H9 (cell line): ENCODE results near the gene CHGA. TPM values are rescaled to one million over a fixed set of nuclear protein-coding genes. Genes with fewer than 3 reads are reported as not detected.

Experiments
- DNase-seq: peaks from one replicate; pipeline ENCODE4 v3.0.0-alpha.2; 2017
- H2AFZ ChIP-seq: one replicate; pipeline ENCODE4 v1.6.1; 2013; ENCODE audit warnings: mild to moderate bottlenecking, low read length, control low read depth, moderate library complexity
- H2AK5ac ChIP-seq: 2 replicates; pipeline ENCODE4 v1.6.1; 2013; ENCODE audit warnings: low read length, control low read depth, mixed read lengths; ENCODE audit not compliant: insufficient read length
- H2BK120ac ChIP-seq: one replicate; pipeline ENCODE4 v1.6.1; 2013; ENCODE audit warnings: low read depth, mild to moderate bottlenecking, low read length, control low read depth, inconsistent platforms; ENCODE audit not compliant: poor library complexity, severe bottlenecking
- H2BK12ac ChIP-seq: 2 replicates; pipeline ENCODE4 v1.6.1; 2013; ENCODE audit warnings: low read length, control low read depth, mixed read lengths, low read depth; ENCODE audit not compliant: insufficient read length
- H2BK15ac ChIP-seq: 2 replicates; pipeline ENCODE4 v1.6.1; 2013; ENCODE audit warnings: low read depth, low read length, control low read depth
- H2BK20ac ChIP-seq: one replicate; pipeline ENCODE4 v1.6.1; 2013; ENCODE audit warnings: low read depth, mild to moderate bottlenecking, low read length, control low read depth, inconsistent platforms; ENCODE audit not compliant: poor library complexity, severe bottlenecking
- H2BK5ac ChIP-seq: 2 replicates; pipeline ENCODE4 v1.6.1; 2013; ENCODE audit warnings: low read length, control low read depth, mixed read lengths; ENCODE audit not compliant: insufficient read length
- H3K14ac ChIP-seq: 2 replicates; pipeline ENCODE4 v1.6.1; 2013; ENCODE audit warnings: low read length, control low read depth; ENCODE audit not compliant: insufficient read depth
- H3K18ac ChIP-seq: 2 replicates; pipeline ENCODE4 v1.6.1; 2013; ENCODE audit warnings: low read depth, mild to moderate bottlenecking, mixed read lengths, low read length, control low read depth; ENCODE audit not compliant: insufficient read length
- H3K23ac ChIP-seq: 2 replicates; pipeline ENCODE4 v1.6.1; 2013; ENCODE audit warnings: low read length, control low read depth, mixed read lengths, low read depth; ENCODE audit not compliant: insufficient read length
- H3K23me2 ChIP-seq: 2 replicates; pipeline ENCODE4 v1.6.1; 2013; ENCODE audit warnings: low read depth, mild to moderate bottlenecking, mixed read lengths, low read length, control low read depth; ENCODE audit not compliant: insufficient read length, poor library complexity, severe bottlenecking
- H3K27ac ChIP-seq: 2 replicates; pipeline ENCODE4 v1.5.1; 2013; ENCODE audit warnings: low read length, control low read depth, mixed read lengths, low read depth; ENCODE audit not compliant: insufficient read length
- H3K27me3 ChIP-seq: 2 replicates; pipeline ENCODE4 v1.6.1; 2013; ENCODE audit warnings: low read length, control low read depth, inconsistent platforms; ENCODE audit not compliant: insufficient read depth
- H3K4ac ChIP-seq: 2 replicates; pipeline ENCODE4 v1.6.1; 2013; ENCODE audit warnings: low read depth, mild to moderate bottlenecking, control low read depth, inconsistent platforms, low read length, moderate library complexity
- H3K4me1 ChIP-seq: 2 replicates; pipeline ENCODE4 v1.6.1; 2013; ENCODE audit warnings: low read length, control low read depth, inconsistent platforms; ENCODE audit not compliant: insufficient read depth
- H3K4me2 ChIP-seq: 2 replicates; pipeline ENCODE4 v1.6.1; 2013; ENCODE audit warnings: low read length, control low read depth, mixed read lengths; ENCODE audit not compliant: insufficient read length, insufficient read depth
- H3K56ac ChIP-seq: 2 replicates; pipeline ENCODE4 v1.6.1; 2013; ENCODE audit warnings: low read depth, mild to moderate bottlenecking, mixed read lengths, low read length, control low read depth; ENCODE audit not compliant: insufficient read length
- H3K79me1 ChIP-seq: 2 replicates; pipeline ENCODE4 v1.6.1; 2013; ENCODE audit warnings: low read depth, mild to moderate bottlenecking, moderate library complexity, low read length, control low read depth, inconsistent platforms; ENCODE audit not compliant: insufficient read depth, poor library complexity, severe bottlenecking
- H3K79me2 ChIP-seq: 2 replicates; pipeline ENCODE4 v1.6.1; 2013; ENCODE audit warnings: low read length, control low read depth, inconsistent platforms; ENCODE audit not compliant: insufficient read depth
- H3K9ac ChIP-seq: 2 replicates; pipeline ENCODE4 v1.6.1; 2013; ENCODE audit warnings: low read length, control low read depth, mixed read lengths; ENCODE audit not compliant: insufficient read length; ENCODE audit errors: extremely low read depth
- H3K9me3 ChIP-seq: one replicate; pipeline ENCODE4 v1.6.1; 2013; ENCODE audit warnings: low read depth, low read length, inconsistent platforms; ENCODE audit not compliant: control insufficient read depth
- H3T11ph ChIP-seq: one replicate; pipeline ENCODE4 v1.6.1; 2013; ENCODE audit warnings: mild to moderate bottlenecking, low read length, control low read depth, inconsistent platforms
- H4K20me1 ChIP-seq: one replicate; pipeline ENCODE4 v1.6.1; 2013; ENCODE audit not compliant: control insufficient read depth, insufficient read length, insufficient read depth
- H4K5ac ChIP-seq: 2 replicates; pipeline ENCODE4 v1.6.1; 2013; ENCODE audit warnings: low read depth, mild to moderate bottlenecking, mixed read lengths, low read length, control low read depth; ENCODE audit not compliant: insufficient read length
- H4K8ac ChIP-seq: replicated peaks from 2 replicates; pipeline ENCODE4 v1.6.1; 2013; ENCODE audit warnings: low read length, control low read depth, mixed read lengths, low read depth; ENCODE audit not compliant: insufficient read length
- H4K91ac ChIP-seq: 2 replicates; pipeline ENCODE4 v1.6.1; 2013; ENCODE audit warnings: low read depth, mild to moderate bottlenecking, moderate library complexity, mixed read lengths, low read length, control low read depth; ENCODE audit not compliant: insufficient read length
- H3K27ac Mint-ChIP-seq, 3 experiments: 2 replicates in 2 of 3; 3 replicates in 1 of 3; pipeline ENCODE4 v1.8.0; 2020 to 2021; ENCODE audit warnings: mixed read lengths in 3 of 3, mild to moderate bottlenecking in 1 of 3, moderate library complexity in 1 of 3
- H3K27me3 Mint-ChIP-seq: 2 replicates; pipeline ENCODE4 v1.8.0; 2021; ENCODE audit warnings: low read depth, mild to moderate bottlenecking, moderate library complexity, mixed read lengths
- H3K36me3 Mint-ChIP-seq, 3 experiments: 2 replicates in 2 of 3; 3 replicates in 1 of 3; pipeline ENCODE4 v1.8.0; 2020 to 2021; ENCODE audit warnings: low read depth in 3 of 3, mixed read lengths in 3 of 3; ENCODE audit not compliant: insufficient read depth in 1 of 3
- H3K4me1 Mint-ChIP-seq, 2 experiments: 2 replicates each; pipeline ENCODE4 v1.8.0; 2020; ENCODE audit warnings: mixed read lengths in 2 of 2
- H3K4me3 Mint-ChIP-seq, 2 experiments: 2 replicates in 1 of 2; 3 replicates in 1 of 2; pipeline ENCODE4 v1.8.0; 2020 to 2021; ENCODE audit warnings: mild to moderate bottlenecking in 2 of 2, mixed read lengths in 2 of 2, moderate library complexity in 1 of 2
- H3K9me3 Mint-ChIP-seq, 2 experiments: 2 replicates in 1 of 2; 3 replicates in 1 of 2; pipeline ENCODE4 v1.8.0; 2020; ENCODE audit warnings: mild to moderate bottlenecking in 2 of 2, mixed read lengths in 2 of 2, moderate library complexity in 1 of 2
- CTCF ChIP-seq: fragments of 200-600 bp; sonication (generic); conservative IDR thresholded peaks from 3 replicates; pipeline ENCODE4 v1.8.0; 2021; ENCODE audit warnings: antibody characterized with exemption, mild to moderate bottlenecking
- WGBS: extraction: QIAGEN DNeasy Blood & Tissue Kit; methylation state at CpG from one replicate; pipeline ENCODE4 v1.1.7; 2013; ENCODE audit warnings: missing lambda C conversion rate, low lambda C conversion rate, mixed read lengths; ENCODE audit not compliant: insufficient read length; ENCODE audit errors: extremely low coverage; 5-methylcytosine and 5-hydroxymethylcytosine counted together
- total RNA-seq: library from RNA; stranded (reverse); gene quantifications from 2 replicates; pipeline ENCODE4 v1.2.1, GENCODE V29; 2021

The CHGA gene
- total RNA-seq, 1 experiment from 2014 or later, result 6.7 TPM

DNA sequence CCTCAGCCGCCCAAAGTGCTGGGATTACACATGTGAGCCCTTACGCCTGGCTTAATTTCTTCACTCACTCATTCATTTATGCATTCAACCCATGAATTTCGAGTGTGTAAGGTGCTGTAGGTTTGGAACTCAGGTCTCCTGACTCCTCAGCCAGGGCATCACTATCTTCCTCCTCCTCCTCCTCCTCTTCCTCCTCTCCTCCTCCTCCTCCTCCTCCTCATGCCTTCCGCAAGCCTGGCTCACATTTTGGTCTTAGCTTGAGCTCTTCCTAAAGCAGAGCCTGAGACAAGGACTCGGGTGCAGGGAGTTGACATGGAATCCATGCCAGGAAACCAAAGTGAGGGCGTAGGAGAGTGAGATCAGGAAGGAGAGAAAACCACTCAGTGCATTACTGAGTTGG lies 20.8 kb upstream of the CHGA start:
- Histone ChIP-seq H2AFZ (no peak overlapping the region), H4K8ac (no peak overlapping the region), H3K56ac (no peak overlapping the region), H3K9me3 (no peaks in the 10 kb centered on the region), H3K23ac (no peak overlapping the region), H4K91ac (no peak overlapping the region), H2BK120ac (no peak overlapping the region), H4K20me1 (no peaks in the 10 kb centered on the region), H3K79me2 (no peaks in the 10 kb centered on the region), H2BK20ac (no peak overlapping the region), H3K14ac (no peak overlapping the region), H2BK5ac (no peak overlapping the region), H3K9ac (no peak overlapping the region), H3K4me1 (no peaks in the 10 kb centered on the region), H3K79me1 (no peaks in the 10 kb centered on the region), H3T11ph (no peak overlapping the region), H4K5ac (no peak overlapping the region), H3K23me2 (no peaks in the 10 kb centered on the region), H3K27me3 (peaks cover 4% of the 10 kb centered on the region; the same call in 1 of the 2 replicates), H3K18ac (no peak overlapping the region), H3K4ac (no peak overlapping the region), H2BK12ac (no peak overlapping the region), H3K4me2 (no peak overlapping the region), H2BK15ac (no peak overlapping the region), H2AK5ac (no peak overlapping the region), H3K27ac (no peak overlapping the region)
- H3K4me3 Mint-ChIP-seq, result no peak overlapping the region
- TF ChIP-seq CTCF, result no peak
- H3K27ac Mint-ChIP-seq, result no peak overlapping the region
- WGBS, result no CpG with 5 or more reads among the region's 6 CpGs
- H3K36me3 Mint-ChIP-seq, result no peaks in the 10 kb centered on the region
- H3K9me3 Mint-ChIP-seq, result no peaks in the 10 kb centered on the region
- peaks cover 46% of the 10 kb centered on the region for H3K27me3 Mint-ChIP-seq
- DNase-seq, result no peak
- peaks cover 13% of the 10 kb centered on the region in 2 experiments for H3K4me1 Mint-ChIP-seq
